CD4-positive, alpha-beta T cell treated with Interleukin-6 for 4 hours (primary cell): ENCODE results near the gene SMPD3.

ENCODE experiments used
- DNase-seq: peaks from one replicate; pipeline ENCODE4 v3.0.0-alpha.2; 2020; ENCODE audit warnings: mixed read lengths

The SMPD3 gene

DNA sequence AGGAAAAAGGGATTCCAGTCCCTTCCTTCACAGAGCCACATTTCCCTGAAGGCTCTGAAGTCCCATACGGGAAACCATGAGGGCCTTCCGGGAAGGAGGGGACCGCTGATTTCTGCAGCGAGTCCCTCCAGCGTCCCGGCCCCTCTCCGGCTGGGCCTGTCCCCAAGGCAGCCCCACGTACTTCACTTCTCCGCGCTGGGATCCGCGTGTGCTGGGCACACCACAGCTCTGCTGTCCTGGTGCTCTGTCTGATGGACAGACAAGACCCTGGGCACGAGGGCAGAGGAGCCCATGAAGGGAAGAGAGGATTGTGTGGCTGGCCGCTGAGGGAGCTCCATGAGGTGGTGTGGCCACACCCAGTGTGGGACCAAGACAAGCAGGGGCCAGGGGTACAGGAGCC is 80.4 kb downstream of the SMPD3 start:
- no peak for DNase-seq

GRCh38 chr16:68367440-68367839 is 80.9 kb downstream of the SMPD3 start:
- DNase-seq: no peak

DNA sequence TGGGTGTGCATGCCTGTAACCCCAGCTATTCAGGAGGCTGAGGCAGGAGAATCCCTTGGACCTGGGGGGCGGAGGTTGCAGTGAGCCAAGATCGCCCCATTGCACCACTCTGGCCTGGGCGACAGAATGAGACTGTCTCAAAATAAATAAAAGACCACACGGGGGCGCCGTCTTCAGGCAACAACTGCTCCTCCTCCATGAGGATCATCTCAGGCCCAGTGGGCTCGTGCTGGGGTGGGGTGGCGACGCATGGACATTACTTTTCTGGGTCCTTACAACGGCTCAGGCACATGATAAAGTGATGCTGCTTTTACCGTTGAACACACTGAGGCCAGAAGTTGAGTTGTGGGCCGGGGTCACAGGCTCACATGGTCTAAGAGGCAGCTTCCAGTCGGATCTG is 81.3 kb downstream of the SMPD3 start:
- peak; percentile 64 for DNase-seq

DNA sequence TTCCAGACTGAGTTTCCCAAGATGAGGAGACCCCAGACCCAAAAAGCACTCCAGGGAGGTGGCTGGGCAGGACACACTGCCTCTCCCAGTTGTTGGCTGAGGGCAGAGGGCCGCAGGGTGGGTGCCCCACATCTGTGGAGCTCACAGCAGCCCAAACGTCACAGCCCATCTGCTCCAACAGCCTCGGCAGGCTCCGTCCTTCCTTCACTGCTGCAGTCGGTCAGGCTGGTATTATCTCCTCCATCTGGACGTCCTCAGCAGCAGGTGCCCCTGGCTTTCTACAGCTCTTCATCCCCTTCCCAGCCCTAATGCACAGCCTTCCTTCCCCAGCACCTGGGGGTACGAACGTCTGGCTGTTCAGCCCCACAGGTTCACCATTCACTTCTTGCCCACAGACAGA is 82.2 kb downstream of the SMPD3 start:
- no peak for DNase-seq

DNA sequence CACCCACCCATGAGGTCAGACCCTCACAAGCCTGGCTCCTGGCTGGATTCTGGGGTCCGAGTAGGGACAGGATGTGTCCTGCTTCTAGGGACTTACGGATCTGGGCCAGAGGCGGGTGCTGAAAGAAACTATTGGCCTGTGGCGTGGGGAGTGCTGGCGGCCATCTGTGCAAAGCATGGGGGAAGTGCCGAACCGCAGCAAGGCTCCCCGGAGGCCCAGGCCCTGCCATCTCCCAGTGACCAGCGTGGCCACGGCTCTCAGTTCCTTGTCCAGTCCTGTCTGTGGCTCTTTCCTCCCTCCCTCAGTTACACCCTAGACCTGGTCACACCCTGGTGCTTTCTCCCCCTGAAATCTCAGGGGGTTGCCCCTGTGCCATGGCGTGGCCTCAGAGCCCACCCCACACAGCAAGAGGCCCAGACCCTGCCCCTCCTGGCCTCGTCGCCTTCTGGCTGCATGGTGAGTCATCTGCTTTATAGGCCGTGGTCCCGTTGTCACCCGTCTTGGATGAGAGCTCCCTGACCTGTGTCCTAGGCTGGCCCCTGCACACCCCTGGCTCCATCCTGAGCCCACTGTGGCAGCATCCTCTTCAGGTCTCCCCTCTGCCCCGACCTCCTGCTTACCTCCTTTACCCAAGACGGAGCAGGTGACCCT is 83.0 kb downstream of the SMPD3 start:
- no peak for DNase-seq

DNA sequence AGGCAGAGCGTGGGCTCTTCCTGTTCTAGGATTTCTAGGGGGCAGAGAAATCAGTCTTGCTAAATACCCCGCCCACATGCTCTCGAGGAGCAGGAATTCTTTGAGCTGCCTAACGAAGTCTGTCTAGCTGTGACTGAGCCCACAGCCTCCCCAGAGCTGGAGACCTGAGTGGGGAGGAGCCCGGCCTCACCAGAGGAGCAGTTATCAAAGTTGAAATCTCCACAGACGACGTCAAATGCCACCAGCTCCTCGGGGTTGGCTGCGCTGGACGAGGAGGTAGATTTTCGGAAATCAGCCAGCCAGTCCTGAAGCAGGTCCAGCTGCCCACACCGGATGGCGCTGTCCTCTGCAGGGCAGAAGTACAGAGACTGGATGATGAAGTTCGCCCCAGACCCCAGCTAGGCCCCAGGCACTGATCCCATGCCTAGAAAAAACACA is 83.7 kb downstream of the SMPD3 start:
- no peak for DNase-seq

DNA sequence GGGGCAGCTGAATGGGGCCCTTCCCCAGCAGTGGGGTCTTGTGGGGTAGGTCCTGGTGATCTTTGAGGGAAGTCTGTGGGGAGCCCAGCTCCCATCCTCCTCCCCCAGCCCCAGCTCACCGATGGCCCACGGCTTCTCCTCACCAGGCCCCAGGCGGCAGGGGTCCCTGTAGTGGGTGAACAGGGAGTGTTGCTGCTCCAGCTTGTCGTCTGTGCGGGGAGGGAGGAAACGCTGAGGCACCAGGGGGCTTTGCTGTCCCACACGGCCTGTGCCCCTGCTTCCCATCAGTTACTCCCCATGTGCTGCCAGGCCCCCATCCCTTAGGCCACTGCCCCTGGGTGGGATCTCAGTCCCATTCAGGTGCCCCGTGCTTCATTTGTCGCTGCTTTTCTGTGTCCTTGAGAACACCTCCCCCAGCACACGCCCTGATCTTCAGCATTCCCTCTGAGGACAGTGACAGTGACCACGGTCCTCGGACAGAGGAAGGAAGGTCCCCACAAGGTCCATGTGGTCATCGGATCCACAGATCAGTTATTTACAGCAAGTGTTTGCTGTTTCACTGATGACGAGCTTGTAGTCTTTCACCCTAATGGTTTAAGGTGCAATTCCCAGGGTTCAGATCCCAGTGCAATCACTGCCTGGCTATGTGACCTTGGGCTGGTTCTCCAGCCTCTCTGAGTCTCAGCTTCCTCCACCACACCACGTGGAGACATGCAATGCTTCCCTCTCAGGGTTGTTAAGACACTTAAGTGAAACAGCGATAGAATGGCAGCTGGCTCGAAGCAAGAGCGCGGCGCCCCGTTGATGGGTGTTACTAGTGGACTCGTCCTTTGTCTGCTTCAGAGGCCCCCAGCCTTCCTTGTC is 84.4 kb downstream of the SMPD3 start:
- DNase-seq: no peak

DNA sequence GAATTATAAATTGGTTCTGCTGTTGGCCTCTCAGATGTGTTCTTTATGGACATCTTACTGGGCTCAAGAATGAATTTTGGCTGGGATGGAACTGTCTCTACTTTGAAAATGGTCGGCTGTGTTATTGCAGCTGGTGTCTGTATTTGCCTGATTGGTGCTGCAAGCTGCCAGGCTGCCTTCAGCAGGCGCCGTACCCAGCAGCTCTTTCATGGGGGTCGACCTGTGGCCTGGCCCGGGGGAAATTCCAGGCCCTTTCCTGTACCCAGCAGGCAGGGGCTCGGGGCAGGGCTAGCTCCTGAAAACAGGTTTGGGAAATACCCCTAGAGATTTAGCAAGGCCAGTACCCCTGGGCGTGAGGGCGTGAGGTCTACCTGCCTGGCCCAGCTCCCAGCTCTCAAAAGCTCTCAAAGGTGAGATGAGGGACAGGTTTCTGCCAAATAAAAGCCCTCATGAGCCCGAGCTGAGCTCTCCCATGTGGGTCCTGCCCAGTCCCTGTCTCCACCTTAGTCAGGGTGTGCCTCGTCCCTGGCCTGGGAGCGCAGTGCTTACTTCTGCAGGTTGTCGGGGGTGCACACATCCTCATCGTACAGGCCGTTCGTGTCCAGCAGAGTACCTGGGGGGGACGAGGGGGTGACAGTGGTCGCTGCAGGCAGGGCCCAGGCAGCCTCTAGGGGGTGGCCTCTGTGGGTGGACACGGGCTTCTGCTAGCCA is 85.2 kb downstream of the SMPD3 start:
- DNase-seq: no peak

- no peak for DNase-seq
Measured at GRCh38 chr16:68362262-68362913, 85.9 kb downstream of the SMPD3 start.

DNA sequence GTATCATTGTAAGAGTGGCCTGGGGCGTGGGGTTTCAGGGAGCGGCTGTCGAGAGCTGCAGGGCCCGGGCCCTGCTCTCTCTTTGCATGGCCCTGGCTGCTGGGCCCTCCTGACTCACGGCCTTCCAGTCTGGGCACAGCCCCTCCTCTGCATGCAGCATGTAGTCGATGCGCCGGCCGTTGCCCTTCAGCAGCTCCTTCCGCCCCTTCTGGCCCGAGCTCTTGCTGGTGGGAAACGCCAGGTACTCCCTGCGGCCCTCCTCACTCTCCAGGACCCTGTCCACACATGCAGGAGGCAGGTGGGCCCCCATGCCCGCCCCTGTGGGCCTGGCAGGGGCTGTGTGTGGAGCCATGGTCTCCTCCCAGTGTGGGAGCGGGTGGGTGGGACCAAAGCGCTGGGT is 86.8 kb downstream of the SMPD3 start:
- no peak for DNase-seq

GRCh38 chr16:68360956-68361355 is 87.4 kb downstream of the SMPD3 start:
- DNase-seq: no peak

DNA sequence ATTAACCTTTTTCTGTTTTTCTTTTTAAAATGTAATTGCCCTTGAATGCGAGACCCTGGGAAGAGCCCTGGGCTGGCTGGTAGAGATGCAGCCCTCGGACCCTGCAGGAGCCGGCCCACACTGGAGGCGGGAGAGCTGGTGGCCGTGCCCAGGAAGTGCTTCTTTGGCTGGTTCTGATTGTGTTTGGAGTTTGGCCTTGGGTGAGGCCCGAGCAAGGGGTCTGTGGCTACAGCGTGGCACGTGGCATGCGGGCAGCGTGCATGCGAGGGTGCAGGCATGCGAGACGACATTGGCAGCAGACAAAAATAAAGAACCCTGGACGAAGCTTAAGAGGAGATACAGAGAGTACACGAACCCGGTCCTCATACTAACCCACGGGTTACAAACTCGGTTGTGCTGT is 87.8 kb downstream of the SMPD3 start:
- DNase-seq: no peak

DNA sequence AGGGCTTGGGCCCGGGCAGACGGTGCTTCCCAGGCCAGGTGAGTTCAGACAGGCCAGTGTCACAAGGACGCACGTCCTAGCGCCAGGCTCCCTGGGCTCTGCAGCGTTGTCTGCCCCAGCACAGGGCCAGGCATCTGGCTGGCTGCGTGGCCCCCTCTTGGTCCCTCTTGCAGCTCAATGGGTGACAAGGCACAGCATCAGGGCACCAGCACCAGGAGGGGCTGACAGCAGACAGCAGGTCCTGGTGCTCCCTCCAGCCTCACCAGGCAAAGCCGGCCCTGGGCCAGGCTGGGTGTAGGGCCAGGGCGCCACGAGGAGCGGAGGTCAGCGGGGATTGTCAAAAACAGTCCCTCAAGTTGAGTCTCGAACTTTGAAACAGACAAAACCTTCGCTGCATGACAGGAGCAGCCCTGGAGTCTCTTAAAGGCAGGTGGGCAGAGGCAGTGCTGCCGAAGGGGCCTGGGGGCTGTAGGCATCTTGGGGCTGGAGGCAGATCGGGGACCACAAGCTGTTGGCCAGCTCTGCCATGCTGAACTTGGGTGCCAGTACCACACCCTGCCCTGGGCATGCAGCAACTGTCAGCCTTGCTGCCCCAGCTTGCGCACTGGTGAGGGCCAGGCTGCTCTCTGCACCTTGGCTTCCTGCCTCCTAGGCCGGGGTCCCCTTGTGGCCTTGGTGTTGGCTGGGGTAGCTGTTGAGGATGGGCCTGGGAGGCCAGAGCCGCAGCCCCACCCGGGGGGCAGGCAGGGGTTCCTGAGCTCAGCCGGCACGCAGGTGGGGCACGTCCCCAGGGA is 88.7 kb downstream of the SMPD3 start:
- DNase-seq: no peak

GRCh38 chr16:68358951-68359350 is 89.4 kb downstream of the SMPD3 start:
- no peak for DNase-seq

DNA sequence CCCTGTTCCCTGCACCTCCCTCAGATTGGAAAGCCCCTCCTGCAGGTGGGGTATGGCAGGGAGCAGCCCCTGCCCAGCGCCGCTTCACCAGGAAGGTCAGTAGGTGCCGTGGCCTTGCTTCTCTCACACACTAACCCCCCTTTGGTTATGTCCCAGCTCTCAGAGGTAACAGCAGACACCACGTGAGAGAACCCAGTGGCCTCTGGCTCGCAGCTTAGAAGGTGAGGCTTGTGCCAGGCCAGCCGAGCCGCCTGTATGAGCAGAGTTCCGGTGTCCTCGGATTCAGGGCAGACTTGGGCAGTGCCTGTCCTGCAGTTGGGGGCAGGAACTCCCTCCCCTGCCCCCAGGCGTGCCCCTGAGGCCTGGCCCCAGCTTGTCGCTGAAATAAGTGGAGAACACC is 90.4 kb downstream of the SMPD3 start:
- DNase-seq: no peak

- DNase-seq: no peak
Measured at GRCh38 chr16:68357521-68357922, 90.8 kb downstream of the SMPD3 start.

GRCh38 chr16:68356919-68357286 is 91.4 kb downstream of the SMPD3 start:
- no peak for DNase-seq

DNA sequence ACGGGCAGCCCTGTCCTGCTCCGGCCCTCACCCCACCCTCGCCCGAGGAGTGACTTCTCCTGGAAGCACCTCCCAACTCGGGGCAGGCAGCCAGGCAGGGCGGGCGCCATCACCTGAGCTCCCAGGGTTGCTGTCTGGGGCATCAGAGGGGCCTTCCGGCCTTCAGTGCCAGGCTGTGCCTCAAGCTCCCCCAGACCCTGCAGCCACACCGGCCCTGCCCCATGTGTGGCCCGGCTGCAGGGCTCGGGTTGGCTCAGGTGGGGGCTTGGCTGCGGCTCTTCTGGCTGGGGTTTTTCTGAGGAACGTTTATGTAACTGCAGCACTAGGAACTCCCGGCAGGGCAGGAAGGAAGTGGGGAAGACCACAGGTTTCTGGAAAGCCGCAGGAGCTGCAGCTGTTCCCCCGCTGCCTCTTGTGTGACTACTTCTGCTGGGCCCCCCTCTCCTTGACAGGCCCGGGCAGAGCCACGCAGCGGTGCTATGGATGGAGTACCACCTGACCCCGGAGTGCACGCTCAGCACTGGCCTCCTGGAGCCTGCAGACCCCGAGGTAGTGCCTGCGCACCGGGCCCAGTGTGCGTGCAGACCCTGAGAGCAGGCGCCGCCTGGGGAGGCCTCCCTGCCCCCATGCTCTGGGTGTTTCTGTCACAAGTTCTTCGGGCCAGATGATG is 91.9 kb downstream of the SMPD3 start:
- peak; percentile 75 for DNase-seq

DNA sequence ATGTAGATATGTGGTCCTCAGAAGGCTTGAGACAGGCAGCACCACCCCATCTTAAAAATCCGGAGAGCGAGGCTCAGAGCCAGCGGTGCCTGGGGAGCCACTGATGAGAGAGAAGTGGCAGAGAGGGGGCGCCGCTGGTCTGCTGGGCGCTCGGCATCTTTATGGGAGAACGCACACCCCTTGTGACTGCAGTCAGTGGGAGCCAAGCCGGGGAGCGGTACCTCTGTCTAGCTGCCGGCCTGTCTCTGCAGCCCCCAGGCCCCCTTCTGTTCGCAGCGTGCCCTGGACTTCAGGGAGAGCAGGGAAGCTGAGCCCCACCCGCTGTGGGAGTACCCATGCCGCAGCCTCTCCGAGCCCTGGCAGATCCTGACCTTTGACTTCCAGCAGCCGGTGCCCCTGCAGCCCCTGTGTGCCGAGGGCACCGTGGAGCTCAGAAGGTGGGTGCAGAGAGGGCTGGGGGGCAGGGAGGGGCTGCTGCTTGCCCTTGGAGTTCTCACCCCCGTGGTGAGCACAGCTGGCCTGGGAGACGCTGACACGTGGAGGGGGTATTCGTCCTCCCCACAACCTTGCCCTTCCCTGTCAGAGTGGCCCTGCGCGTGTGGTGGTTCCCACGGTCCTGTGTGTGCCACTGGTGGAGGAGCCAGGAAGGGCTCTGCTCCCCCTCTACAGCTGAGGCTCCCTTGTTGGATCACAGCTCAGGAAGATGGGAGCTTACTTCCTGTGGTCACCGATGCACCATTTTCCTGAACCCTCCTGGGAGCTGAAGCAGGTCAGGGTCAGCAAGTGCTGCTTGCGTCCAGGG is 92.7 kb downstream of the SMPD3 start:
- no peak for DNase-seq

DNA sequence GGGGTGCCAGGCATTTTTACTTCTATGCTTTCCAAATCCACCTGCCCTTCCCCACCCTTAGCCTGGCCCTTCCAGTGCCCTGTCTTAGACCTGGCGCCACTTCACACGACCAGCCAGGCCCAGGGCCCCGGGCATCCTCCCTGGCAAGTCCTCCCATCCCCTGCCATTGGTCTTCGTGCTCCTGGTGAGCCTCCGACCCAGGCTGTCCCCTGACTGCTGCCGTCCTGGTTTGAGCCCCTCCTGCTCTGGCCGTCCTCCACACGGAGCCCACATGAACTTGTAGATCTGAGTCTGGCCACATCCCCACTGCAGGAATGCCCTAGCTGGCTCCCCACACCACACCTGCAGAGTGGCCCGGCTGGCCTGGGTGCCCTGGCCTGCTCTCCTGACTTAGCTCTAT is 93.5 kb downstream of the SMPD3 start:
- DNase-seq: no peak

GRCh38 chr16:68353366-68353765 is 94.9 kb downstream of the SMPD3 start:
- no peak for DNase-seq
